Neural progenitor cell (in vitro differentiated cells): ENCODE results near the gene ARIH2.

Source experiments
- EZH2 ChIP-seq: fragments of 200-600 bp; sonication (generic); IDR thresholded peaks from 2 replicates; pipeline ENCODE4 v1.6.1; 2017; ENCODE audit warnings: antibody characterized with exemption, mild to moderate bottlenecking, moderate library complexity
- EZH2phosphoT487 ChIP-seq: fragments of 200-600 bp; sonication (generic); IDR thresholded peaks from 2 replicates; pipeline ENCODE4 v1.6.1; 2017; ENCODE audit warnings: antibody characterized with exemption
- TF ChIP-seq, protein P1 (sequence below): fragments of 200-600 bp; sonication (generic); IDR thresholded peaks from 2 replicates; pipeline ENCODE4 v1.5.1; 2017; ENCODE audit warnings: antibody characterized with exemption, mild to moderate bottlenecking

DNA sequence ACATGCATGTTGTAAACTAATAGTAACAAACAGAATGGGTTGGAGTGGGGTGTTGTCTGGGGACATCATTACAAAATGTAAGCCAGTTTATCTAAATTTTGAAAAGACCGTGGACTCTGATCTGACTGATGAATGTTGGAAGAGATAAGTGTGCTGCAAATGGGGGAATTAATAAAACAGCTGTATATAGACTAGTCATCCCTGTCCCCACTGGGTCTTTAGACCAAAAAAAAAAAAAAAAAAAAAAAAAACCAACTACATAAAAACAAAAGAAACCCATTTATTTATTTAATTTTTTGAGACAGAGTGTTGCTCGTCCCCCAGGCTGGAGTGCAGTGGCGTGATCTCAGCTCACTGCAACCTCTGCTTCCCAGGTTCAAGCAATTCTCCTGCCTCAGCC, 20.0 kb downstream of the ARIH2 start:
- TF ChIP-seq, protein P1, sequence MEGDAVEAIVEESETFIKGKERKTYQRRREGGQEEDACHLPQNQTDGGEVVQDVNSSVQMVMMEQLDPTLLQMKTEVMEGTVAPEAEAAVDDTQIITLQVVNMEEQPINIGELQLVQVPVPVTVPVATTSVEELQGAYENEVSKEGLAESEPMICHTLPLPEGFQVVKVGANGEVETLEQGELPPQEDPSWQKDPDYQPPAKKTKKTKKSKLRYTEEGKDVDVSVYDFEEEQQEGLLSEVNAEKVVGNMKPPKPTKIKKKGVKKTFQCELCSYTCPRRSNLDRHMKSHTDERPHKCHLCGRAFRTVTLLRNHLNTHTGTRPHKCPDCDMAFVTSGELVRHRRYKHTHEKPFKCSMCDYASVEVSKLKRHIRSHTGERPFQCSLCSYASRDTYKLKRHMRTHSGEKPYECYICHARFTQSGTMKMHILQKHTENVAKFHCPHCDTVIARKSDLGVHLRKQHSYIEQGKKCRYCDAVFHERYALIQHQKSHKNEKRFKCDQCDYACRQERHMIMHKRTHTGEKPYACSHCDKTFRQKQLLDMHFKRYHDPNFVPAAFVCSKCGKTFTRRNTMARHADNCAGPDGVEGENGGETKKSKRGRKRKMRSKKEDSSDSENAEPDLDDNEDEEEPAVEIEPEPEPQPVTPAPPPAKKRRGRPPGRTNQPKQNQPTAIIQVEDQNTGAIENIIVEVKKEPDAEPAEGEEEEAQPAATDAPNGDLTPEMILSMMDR, result no peak
- no peak for TF ChIP-seq EZH2phosphoT487
- TF ChIP-seq EZH2, result no peak
